Measurements from ENCODE around the gene ARHGAP10. TPM values are rescaled to one million over a fixed set of nuclear protein-coding genes. Genes with fewer than 3 reads are reported as not detected.
A peak's percentile ranks its signal among the peaks of the same experiment; 100 is the strongest.

Gene ARHGAP10
- total RNA-seq, 1 experiment from 2014 or later, result 4.8 TPM

GRCh38 chr4:147866532-147867271 is 134.8 kb downstream of the ARHGAP10 start:
- no peaks in the 10 kb centered on the region for H3K27me3 ChIP-seq (replicated peaks; ENCODE audit: insufficient read depth, low read depth, low read length, poor library complexity)
- no peaks in the 10 kb centered on the region for H3K9me3 ChIP-seq (ENCODE audit: low read depth, low read length, poor library complexity, severe bottlenecking)
- DNase-seq (ENCODE audit: low spot score), result peak; percentile 91
- H3K4me3 ChIP-seq (ENCODE audit: low read depth, low read length, poor library complexity, severe bottlenecking), result no peak overlapping the region
- intact Hi-C loops (cut with micrococcal nuclease; ENCODE audit: unreplicated experiment), result loop anchor here (1.0 to 10.0 kb wide), 4 partner anchors 158 to 759 kb away; no protein-coding TSS in a partner anchor
- CTCF ChIA-PET, result interaction anchor here (0.6 to 1.9 kb wide), 32 partner anchors 11 to 1399 kb away, joined by 3 to 20 read pairs (median 4); partner anchors contain the start of genes ARHGAP10, PRMT9 and TMEM184C
- H3K27ac ChIP-seq (ENCODE audit: low read depth, low read length, poor library complexity, severe bottlenecking), result no peak overlapping the region
- no TSS peak for BruUV-seq (replicated peaks)
- peaks cover 2% of the 10 kb centered on the region for H3K4me1 ChIP-seq (ENCODE audit: insufficient read depth, low read length, poor library complexity, severe bottlenecking)
- H3K36me3 ChIP-seq (ENCODE audit: insufficient read depth, low read length, poor library complexity, severe bottlenecking), result no peaks in the 10 kb centered on the region
- peak; percentile 99 for TF ChIP-seq CTCF (conservative IDR thresholded peaks at IDR 0.05; ENCODE audit: low read depth, low read length)
- no peak for TF ChIP-seq EZH2 (IDR thresholded peaks at IDR 0.05; ENCODE audit: borderline replicate concordance, low read depth, low read length, poor library complexity, severe bottlenecking)
- POLR2A ChIA-PET (ENCODE audit: low non-redundant PET), result no interaction called here

- BruUV-seq (replicated peaks), result no TSS peak
- intact Hi-C loops (cut with micrococcal nuclease; ENCODE audit: unreplicated experiment), result no loop called here
- CTCF ChIA-PET, result no interaction called here
Observed at GRCh38 chr4:147874109-147874508, 142.2 kb downstream of the ARHGAP10 start.

GRCh38 chr4:147877308-147877771 is 145.5 kb downstream of the ARHGAP10 start:
- Histone ChIP-seq H3K9me3 (ENCODE audit: low read depth, low read length, poor library complexity, severe bottlenecking) (no peaks in the 10 kb centered on the region), H3K36me3 (ENCODE audit: insufficient read depth, low read length, poor library complexity, severe bottlenecking) (no peaks in the 10 kb centered on the region), H3K27ac (ENCODE audit: low read depth, low read length, poor library complexity, severe bottlenecking) (no peak overlapping the region), H3K4me3 (ENCODE audit: low read depth, low read length, poor library complexity, severe bottlenecking) (no peak overlapping the region), H3K27me3 (replicated peaks; ENCODE audit: insufficient read depth, low read depth, low read length, poor library complexity) (no peaks in the 10 kb centered on the region), H3K4me1 (ENCODE audit: insufficient read depth, low read length, poor library complexity, severe bottlenecking) (no peaks in the 10 kb centered on the region)
- no TSS peak for BruUV-seq (replicated peaks)
- TF ChIP-seq CTCF (conservative IDR thresholded peaks at IDR 0.05; ENCODE audit: low read depth, low read length), result no peak
- TF ChIP-seq EZH2 (IDR thresholded peaks at IDR 0.05; ENCODE audit: borderline replicate concordance, low read depth, low read length, poor library complexity, severe bottlenecking), result no peak
- POLR2A ChIA-PET (ENCODE audit: low non-redundant PET), result no interaction called here
- intact Hi-C loops (cut with micrococcal nuclease; ENCODE audit: unreplicated experiment), result no loop called here
- CTCF ChIA-PET, result no interaction called here
- DNase-seq (ENCODE audit: low spot score), result no peak

More at GRCh38 chr4:147874109-147874508, 142.2 kb downstream of the ARHGAP10 start:
- Histone ChIP-seq H3K36me3 (ENCODE audit: insufficient read depth, low read length, poor library complexity, severe bottlenecking) (no peaks in the 10 kb centered on the region), H3K4me3 (ENCODE audit: low read depth, low read length, poor library complexity, severe bottlenecking) (no peak overlapping the region), H3K27ac (ENCODE audit: low read depth, low read length, poor library complexity, severe bottlenecking) (no peak overlapping the region), H3K4me1 (ENCODE audit: insufficient read depth, low read length, poor library complexity, severe bottlenecking) (no peaks in the 10 kb centered on the region), H3K27me3 (replicated peaks; ENCODE audit: insufficient read depth, low read depth, low read length, poor library complexity) (no peaks in the 10 kb centered on the region), H3K9me3 (ENCODE audit: low read depth, low read length, poor library complexity, severe bottlenecking) (no peaks in the 10 kb centered on the region)
- POLR2A ChIA-PET (ENCODE audit: low non-redundant PET), result no interaction called here
- TF ChIP-seq EZH2 (IDR thresholded peaks at IDR 0.05; ENCODE audit: borderline replicate concordance, low read depth, low read length, poor library complexity, severe bottlenecking), result no peak
- TF ChIP-seq CTCF (conservative IDR thresholded peaks at IDR 0.05; ENCODE audit: low read depth, low read length), result no peak
- no peak for DNase-seq (ENCODE audit: low spot score)

Data from A673 (cell line).